T-helper 1 cell treated with Interleukin-12 subunit alpha and Interleukin-12 subunit beta and Interleukin-4 antibody, amounts not matched to agents 30 μg/mL and 1 μg/mL, for 36 hours (primary cell): ENCODE measurements around the gene WHAMM.
"Not testable (repeated sequence)": the region's sequence is repeated elsewhere in the genome, so short reads cannot be mapped to it uniquely, and the experiment has no call there.

ENCODE experiments used
- H3K27ac Mint-ChIP-seq: one replicate; pipeline ENCODE4 v1.8.0; 2021; ENCODE audit warnings: mild to moderate bottlenecking, mixed read lengths
- H3K27me3 Mint-ChIP-seq: one replicate; pipeline ENCODE4 v1.8.0; 2021; ENCODE audit warnings: low read depth, mixed read lengths
- H3K36me3 Mint-ChIP-seq: one replicate; pipeline ENCODE4 v1.8.0; 2021; ENCODE audit warnings: low read depth, mixed read lengths
- H3K4me1 Mint-ChIP-seq: one replicate; pipeline ENCODE4 v1.8.0; 2021; ENCODE audit warnings: low read depth, mixed read lengths
- H3K4me3 Mint-ChIP-seq: one replicate; pipeline ENCODE4 v1.8.0; 2021; ENCODE audit warnings: mild to moderate bottlenecking, moderate library complexity, mixed read lengths
- H3K9me3 Mint-ChIP-seq: one replicate; pipeline ENCODE4 v1.8.0; 2021; ENCODE audit warnings: mixed read lengths

The WHAMM gene, protein sequence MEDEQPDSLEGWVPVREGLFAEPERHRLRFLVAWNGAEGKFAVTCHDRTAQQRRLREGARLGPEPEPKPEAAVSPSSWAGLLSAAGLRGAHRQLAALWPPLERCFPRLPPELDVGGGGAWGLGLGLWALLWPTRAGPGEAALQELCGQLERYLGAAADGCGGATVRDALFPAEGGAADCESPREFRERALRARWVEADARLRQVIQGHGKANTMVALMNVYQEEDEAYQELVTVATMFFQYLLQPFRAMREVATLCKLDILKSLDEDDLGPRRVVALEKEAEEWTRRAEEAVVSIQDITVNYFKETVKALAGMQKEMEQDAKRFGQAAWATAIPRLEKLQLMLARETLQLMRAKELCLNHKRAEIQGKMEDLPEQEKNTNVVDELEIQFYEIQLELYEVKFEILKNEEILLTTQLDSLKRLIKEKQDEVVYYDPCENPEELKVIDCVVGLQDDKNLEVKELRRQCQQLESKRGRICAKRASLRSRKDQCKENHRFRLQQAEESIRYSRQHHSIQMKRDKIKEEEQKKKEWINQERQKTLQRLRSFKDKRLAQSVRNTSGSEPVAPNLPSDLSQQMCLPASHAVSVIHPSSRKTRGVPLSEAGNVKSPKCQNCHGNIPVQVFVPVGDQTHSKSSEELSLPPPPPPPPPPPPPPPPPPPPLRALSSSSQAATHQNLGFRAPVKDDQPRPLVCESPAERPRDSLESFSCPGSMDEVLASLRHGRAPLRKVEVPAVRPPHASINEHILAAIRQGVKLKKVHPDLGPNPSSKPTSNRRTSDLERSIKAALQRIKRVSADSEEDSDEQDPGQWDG

DNA sequence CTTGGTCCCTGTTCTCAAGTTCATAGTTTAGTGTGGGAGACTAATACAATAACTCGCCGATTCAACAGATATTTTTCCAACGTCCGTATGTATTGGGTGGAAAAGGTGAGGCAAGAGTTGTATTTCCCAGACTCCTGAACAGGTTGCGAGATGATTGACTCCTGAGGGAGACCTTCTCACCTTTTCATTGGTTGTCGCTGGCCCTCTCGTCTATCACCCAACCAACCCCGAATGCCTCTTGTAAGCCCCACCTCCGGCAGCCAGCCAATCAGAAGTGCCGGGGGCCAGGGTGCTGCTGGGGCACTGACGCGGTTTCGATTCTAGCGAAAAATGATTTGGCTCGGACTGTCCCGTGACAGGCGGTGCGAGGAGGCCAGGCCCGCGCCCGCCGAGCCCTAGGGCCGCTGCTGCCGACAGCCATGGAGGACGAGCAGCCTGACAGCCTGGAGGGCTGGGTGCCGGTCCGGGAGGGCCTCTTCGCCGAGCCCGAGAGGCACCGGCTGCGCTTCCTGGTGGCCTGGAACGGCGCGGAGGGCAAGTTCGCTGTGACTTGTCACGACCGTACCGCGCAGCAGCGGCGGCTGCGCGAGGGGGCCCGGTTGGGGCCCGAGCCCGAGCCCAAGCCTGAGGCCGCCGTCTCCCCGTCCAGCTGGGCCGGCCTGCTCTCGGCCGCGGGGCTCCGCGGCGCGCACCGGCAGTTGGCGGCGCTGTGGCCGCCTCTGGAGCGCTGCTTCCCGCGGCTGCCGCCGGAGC, at the start of gene WHAMM:
Gene WHAMM, plus strand, starts transcription at position 321 of the 753 bp plus-strand sequence. Its CDS starts 99 bp downstream, at position 420.
- Mint-ChIP-seq H3K4me1 (peaks cover 23% of the 10 kb centered on the region), H3K9me3 (no peaks in the 10 kb centered on the region), H3K4me3 (peak within 1 kb of the TSS; percentile 97), H3K36me3 (peaks cover 19% of the 10 kb centered on the region), H3K27me3 (peaks cover 29% of the 10 kb centered on the region), H3K27ac (peak within 1 kb of the TSS; percentile 94)

DNA sequence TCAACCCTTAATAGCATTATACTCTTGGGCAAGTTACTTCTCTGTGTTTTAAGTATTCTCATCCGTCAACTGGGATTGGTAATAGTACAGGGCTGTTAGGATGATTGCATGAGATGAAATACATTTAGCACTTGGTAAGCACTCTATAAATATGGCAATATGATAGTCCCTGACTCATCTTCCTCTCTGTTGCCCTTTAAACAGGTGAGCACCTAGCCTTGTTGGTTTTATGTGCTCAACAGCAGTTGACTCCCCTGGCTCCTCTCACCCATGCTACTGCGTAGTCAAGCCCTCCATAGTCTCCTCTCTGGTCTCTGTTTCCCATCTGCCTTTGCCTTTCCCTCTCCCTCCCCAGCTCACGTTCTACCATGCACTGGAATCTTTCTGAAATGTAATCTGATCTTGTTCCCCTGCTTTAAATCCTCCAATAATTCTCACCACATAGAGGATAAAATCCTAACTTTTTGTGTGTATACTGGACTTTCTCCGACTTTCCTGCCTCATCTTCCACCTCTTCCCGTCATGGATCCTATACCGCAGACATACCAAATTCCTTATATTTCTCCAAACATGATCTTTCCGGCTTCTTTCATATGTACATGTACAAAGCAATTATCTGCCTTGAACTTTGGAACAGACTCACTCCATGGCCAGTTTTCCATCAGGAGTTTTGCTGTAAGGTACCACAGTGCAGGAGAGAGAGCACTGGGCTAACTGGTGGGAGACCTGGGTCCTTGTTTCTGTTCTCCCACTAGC, 45.9 kb upstream of the WHAMM start:
- Mint-ChIP-seq H3K36me3 (peaks cover 11% of the 10 kb centered on the region), H3K27me3 (no peaks in the 10 kb centered on the region), H3K9me3 (no peaks in the 10 kb centered on the region), H3K4me3 (no peak overlapping the region), H3K27ac (no peak overlapping the region), H3K4me1 (peaks cover 8% of the 10 kb centered on the region)

DNA sequence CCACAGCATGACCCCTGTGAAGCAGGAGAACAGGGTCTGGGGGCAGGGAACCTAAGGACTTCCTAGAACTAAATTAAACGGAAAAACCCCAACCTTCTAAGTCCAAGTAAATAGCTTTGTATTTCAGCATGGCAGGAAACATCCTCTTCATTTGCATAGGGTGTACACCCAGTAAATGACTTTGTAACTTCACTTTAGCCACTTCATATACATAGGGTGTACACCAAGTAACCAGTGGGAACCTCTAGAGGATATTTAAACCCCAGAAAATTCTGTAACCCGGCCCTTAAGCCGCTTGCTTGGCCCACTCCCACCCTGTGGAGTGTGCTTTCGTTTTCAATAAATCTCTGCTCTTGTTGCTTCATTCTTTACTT, 45.3 kb upstream of the WHAMM start:
- Mint-ChIP-seq H3K27ac (no peak overlapping the region), H3K4me3 (no peak overlapping the region), H3K36me3 (peaks cover 11% of the 10 kb centered on the region), H3K4me1 (peaks cover 8% of the 10 kb centered on the region), H3K27me3 (no peaks in the 10 kb centered on the region), H3K9me3 (no peaks in the 10 kb centered on the region)

DNA sequence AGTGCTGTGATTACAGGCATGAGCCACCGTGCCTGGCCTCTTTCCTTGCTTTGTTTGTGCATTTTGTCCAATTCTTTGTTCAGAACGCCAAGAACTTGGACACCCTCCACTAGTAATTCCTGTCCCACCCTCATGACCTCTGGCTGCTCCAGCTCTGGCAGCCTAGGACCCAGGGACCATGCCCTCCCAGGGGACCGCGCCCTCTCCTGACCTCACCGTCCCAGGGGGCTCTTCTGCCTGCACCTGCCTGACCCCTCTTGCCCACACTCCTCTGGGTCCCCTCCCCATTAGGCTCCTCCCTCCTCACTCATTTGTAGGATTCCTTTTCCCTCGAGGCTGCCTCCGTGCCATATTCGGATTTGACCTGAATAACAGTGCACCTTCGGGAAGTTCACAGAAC, 44.7 kb upstream of the WHAMM start:
- H3K27me3 Mint-ChIP-seq = no peaks in the 10 kb centered on the region
- H3K4me3 Mint-ChIP-seq = no peak overlapping the region
- H3K4me1 Mint-ChIP-seq = peaks cover 8% of the 10 kb centered on the region
- H3K27ac Mint-ChIP-seq = no peak overlapping the region
- H3K36me3 Mint-ChIP-seq = peaks cover 11% of the 10 kb centered on the region
- H3K9me3 Mint-ChIP-seq = no peaks in the 10 kb centered on the region

DNA sequence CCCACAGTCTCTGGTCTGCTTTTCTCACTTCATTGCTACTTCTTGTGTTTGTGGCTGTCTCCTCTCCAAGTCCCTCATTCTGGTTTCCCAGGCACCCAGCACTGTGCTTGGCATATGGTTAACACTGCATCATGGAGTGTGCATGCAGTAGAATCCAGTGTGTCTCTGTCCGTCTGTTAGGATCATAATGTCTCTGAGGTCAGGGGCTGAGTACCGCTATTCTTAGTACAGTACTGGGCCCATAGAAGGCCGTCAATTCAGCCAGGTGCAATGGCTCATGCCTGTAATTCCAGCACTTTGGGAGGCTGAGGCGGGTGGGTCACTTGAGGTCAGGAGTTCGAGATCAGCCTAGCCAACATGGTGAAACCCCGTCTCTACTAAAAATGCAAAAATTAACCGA, 43.2 kb upstream of the WHAMM start:
- H3K9me3 Mint-ChIP-seq, H3K27me3 Mint-ChIP-seq, H3K36me3 Mint-ChIP-seq, H3K27ac Mint-ChIP-seq, H3K4me1 Mint-ChIP-seq, H3K4me3 Mint-ChIP-seq: not testable (repeated sequence)

DNA sequence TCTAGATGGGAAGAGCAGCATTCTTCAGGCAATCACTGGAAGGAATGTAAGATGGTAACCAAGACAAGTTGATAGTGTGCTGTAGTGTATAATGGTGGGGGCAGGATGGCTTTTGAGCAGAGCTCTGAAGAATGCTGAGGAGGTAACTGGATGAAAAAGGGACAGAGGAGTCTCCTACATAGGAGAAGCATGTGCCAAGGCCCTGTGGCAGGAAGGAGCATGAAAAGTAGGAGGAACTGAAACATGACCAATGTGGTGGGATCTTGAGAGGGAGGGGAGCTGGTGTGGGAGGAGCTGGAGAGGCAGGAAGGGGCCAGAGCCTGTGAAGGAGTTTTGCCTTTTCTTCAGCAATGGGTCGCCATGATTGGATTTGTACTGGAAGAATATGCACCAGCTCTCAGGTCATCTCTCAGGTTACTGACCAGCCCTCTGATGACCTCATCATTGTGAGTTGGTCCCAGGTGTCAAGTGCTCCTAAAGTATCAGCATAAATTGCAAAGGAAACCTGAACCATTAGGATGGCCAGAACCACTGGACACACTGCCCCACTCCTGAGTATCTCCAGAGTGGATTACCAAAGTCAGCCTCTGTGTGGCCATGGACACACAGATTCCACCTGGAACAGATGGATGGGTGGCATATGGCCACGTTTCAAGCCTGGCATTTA, 42.1 kb upstream of the WHAMM start:
- Mint-ChIP-seq H3K36me3 (peaks cover 8% of the 10 kb centered on the region), H3K9me3 (no peaks in the 10 kb centered on the region), H3K27me3 (no peaks in the 10 kb centered on the region), H3K4me1 (peaks cover 8% of the 10 kb centered on the region), H3K27ac (no peak overlapping the region), H3K4me3 (no peak overlapping the region)

DNA sequence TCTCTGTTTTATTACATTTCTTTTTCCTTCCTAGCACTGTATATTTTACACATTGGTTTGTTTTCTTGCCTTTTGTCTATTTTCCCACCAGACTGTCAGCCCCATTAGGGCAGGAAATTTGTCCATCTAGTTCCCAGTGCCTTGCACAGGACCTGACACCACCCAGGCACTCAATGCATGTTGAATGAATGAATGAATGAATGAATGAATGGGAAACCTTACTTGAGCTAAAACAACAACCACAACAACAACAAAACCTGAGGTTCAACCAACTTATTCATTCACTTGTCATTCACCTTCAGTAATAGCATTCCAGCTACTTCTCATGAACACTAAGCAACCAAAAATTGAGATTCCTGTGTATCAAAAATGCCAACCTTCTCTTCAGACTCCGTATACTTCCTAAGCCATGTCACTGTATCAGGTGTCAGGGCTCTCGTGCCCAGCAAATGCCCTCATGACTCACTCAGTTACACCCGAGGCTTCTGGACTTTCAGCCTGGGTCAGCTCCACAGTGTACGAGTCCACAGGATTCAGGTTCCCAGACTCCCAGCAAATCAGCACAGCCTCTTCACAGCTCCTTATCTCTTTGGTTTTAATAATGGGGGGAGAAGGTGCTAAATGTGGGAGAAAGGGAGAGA, 40.9 kb upstream of the WHAMM start:
- peaks cover 3% of the 10 kb centered on the region for H3K4me1 Mint-ChIP-seq
- H3K27ac Mint-ChIP-seq = no peak overlapping the region
- H3K9me3 Mint-ChIP-seq = no peaks in the 10 kb centered on the region
- H3K4me3 Mint-ChIP-seq = no peak overlapping the region
- H3K27me3 Mint-ChIP-seq = peaks cover 8% of the 10 kb centered on the region
- peaks cover 6% of the 10 kb centered on the region for H3K36me3 Mint-ChIP-seq

DNA sequence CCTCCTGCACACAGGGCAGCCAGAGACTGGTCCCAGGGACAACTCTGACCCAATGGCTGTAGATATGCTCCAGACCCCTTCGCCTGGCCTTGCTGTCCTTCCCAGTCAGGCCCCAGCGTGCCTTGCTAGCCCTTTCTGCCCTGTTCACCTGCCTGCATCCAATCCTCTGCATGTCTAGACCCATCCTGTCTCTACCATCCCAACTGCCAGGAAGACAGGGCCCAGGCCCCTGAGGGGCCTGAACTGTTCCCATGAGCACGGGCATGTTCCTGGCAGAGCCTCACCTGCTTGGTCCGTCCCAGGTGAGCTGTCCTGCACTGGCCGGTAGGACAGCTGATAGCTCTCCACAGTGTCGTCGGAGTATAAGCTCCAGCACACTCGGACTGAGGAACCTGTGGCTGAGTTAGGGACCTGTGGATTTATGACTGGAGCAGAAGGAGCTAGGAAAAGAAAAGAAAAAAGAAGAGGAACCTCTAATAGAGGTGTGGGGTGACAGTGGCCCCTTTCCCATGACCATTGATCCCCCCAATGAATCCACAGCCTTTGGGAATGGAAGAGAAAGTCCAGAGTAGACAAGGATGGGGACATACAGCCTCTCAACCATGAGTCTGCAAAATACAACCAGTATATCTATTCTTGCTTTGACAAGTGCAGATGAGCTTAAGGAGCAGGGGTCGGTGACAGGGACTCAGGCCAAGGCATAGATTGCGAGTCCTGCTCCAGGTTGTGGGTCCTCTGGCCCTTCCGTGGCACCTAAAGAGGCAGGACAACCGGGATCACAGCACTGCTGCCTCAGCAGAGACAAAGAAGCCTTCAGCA, 37.4 kb upstream of the WHAMM start:
- no peak overlapping the region for H3K27ac Mint-ChIP-seq
- no peaks in the 10 kb centered on the region for H3K9me3 Mint-ChIP-seq
- H3K4me3 Mint-ChIP-seq = no peak overlapping the region
- H3K4me1 Mint-ChIP-seq = no peaks in the 10 kb centered on the region
- H3K27me3 Mint-ChIP-seq = peaks cover 21% of the 10 kb centered on the region
- H3K36me3 Mint-ChIP-seq = no peaks in the 10 kb centered on the region

DNA sequence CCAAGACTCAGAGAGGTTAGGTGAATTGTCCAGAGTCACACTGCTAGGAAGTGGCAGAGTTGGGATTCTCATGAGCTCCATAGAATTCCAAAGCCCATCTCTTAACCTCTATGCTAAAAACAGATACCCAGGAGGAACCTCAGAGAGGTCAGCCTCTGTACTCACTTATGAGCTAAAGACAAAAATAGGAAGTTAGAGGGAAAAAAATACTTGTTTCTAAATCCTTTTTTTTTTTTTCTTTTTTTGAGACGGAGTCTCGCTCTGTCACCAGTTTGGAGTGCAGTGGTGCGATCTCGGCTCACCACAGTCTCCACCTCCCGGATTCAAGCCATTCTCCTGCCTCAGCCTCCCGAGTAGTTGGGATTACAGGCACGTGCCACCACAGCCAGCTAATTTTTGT, 34.9 kb upstream of the WHAMM start:
- Mint-ChIP-seq H3K9me3 (no peaks in the 10 kb centered on the region), H3K27ac (no peak overlapping the region), H3K36me3 (no peaks in the 10 kb centered on the region), H3K4me1 (no peaks in the 10 kb centered on the region), H3K4me3 (no peak overlapping the region), H3K27me3 (peaks cover 25% of the 10 kb centered on the region)

DNA sequence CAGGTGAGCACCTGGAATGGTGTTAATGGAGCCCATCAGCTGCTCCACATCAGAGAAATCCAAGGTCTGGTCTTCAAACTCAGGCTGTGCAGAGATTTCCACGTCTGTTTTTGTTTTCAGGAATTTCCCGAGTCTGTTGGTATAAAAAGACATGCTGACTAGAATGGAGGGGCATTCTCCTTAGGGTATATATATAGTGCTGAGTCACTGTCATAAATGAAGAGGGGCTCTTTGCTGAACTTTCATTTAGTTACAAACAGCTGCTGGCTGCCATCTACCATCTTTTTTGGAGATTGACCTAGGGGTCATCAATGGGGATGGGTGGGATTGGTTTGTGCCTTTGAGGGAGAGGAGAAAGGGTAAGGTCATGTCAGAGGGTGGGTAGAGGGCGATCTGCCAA, 30.7 kb upstream of the WHAMM start:
- Mint-ChIP-seq H3K27me3 (peaks cover 18% of the 10 kb centered on the region), H3K4me1 (no peaks in the 10 kb centered on the region), H3K36me3 (no peaks in the 10 kb centered on the region), H3K4me3 (no peak overlapping the region), H3K27ac (no peak overlapping the region), H3K9me3 (no peaks in the 10 kb centered on the region)

DNA sequence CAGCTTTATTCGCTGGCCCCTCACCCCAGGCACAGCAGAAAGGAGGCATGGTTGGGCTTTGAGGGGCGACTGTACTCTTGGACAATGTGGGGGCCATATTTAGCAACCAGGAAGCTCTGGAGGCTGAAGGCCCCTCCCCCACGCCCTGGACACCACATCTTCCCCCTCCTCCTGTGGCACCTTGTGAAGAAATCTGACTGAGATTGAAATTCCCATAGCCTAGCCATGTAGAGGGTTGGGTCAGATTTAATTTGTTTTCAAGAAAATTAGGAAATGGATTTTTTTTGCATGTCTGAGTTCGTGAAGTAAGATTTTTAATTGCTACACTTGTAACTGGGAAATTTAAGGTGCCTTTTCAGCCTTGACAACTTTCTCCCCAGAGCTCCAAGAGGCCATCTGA, 28.1 kb upstream of the WHAMM start:
- H3K27me3 Mint-ChIP-seq = peaks cover 20% of the 10 kb centered on the region
- H3K27ac Mint-ChIP-seq = no peak overlapping the region

DNA sequence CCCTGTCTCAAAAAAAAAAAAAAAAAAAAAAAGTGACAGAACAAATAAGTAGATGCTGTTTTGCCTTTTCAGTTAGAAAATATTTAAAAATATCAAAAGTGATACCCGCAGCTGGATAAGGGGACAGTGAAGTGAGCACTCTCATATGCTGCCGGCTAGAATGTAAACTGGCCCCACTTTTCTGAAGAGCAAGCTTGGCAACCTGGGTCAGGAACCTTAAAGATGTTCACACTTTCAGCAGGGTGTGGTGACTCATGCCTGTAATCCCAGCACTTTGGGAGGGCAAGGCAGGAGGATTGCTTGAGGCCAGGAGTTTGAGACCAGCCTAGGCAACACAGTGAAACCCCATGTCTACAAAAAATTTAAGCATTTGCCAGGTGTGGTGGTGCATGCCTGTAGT, 20.9 kb upstream of the WHAMM start:
- no peak overlapping the region for H3K27ac Mint-ChIP-seq
- H3K4me3 Mint-ChIP-seq = no peak overlapping the region
- no peaks in the 10 kb centered on the region for H3K9me3 Mint-ChIP-seq
- H3K4me1 Mint-ChIP-seq = no peaks in the 10 kb centered on the region
- no peaks in the 10 kb centered on the region for H3K36me3 Mint-ChIP-seq
- H3K27me3 Mint-ChIP-seq = peaks cover 24% of the 10 kb centered on the region

More for the DNA sequence above, 28.1 kb upstream of the WHAMM start:
- H3K9me3 Mint-ChIP-seq = no peaks in the 10 kb centered on the region
- no peak overlapping the region for H3K4me3 Mint-ChIP-seq
- H3K4me1 Mint-ChIP-seq = no peaks in the 10 kb centered on the region
- H3K36me3 Mint-ChIP-seq = no peaks in the 10 kb centered on the region

DNA sequence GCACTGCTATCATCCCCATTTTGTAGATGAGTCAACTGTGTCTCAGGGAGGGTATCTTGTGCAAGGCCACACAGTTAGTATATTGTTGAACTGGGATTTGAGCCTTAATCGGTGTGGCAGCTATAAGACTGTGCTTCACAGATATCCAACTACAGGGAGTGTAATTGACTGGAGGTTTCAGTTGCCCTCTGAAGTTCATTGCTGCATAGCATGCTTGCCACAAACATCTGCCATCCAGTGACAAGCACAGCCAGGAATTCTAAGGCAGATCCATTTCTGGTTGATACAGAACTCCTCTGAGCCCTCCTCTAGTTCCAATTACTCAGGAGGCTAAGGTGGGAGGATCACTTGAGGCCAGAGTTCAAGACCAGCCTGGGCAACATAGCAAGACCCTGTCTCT, 19.9 kb upstream of the WHAMM start:
- Mint-ChIP-seq H3K27ac (no peak overlapping the region), H3K9me3 (peaks cover 6% of the 10 kb centered on the region), H3K27me3 (peaks cover 23% of the 10 kb centered on the region), H3K4me1 (no peaks in the 10 kb centered on the region), H3K4me3 (no peak overlapping the region), H3K36me3 (no peaks in the 10 kb centered on the region)
